Astrocyte of the cerebellum (primary cell): Measurements from ENCODE around the gene C16orf95.
"Not testable (repeated sequence)": the region's sequence is repeated elsewhere in the genome, so short reads cannot be mapped to it uniquely, and the experiment has no call there.

Source experiments
- DNase-seq: peaks from one replicate; pipeline ENCODE4 v3.0.0-alpha.2; 2011; ENCODE audit warnings: low read depth
- H3K4me3 ChIP-seq: 2 replicates; pipeline ENCODE4 v1.5.1; 2011; ENCODE audit warnings: mild to moderate bottlenecking, low read depth, low read length, moderate library complexity
- in situ Hi-C: cut with HindIII; loops from 2 replicates; pipeline ENCODE4 v1.10.0; 2017; ENCODE audit warnings: low sequenced_read_pairs
- TF ChIP-seq, protein P1 (sequence below): IDR thresholded peaks from 2 replicates; pipeline ENCODE4 v1.5.1; 2012; ENCODE audit warnings: low read length, low read depth, moderate library complexity, mild to moderate bottlenecking; ENCODE audit errors: missing control alignments

Gene C16orf95

DNA sequence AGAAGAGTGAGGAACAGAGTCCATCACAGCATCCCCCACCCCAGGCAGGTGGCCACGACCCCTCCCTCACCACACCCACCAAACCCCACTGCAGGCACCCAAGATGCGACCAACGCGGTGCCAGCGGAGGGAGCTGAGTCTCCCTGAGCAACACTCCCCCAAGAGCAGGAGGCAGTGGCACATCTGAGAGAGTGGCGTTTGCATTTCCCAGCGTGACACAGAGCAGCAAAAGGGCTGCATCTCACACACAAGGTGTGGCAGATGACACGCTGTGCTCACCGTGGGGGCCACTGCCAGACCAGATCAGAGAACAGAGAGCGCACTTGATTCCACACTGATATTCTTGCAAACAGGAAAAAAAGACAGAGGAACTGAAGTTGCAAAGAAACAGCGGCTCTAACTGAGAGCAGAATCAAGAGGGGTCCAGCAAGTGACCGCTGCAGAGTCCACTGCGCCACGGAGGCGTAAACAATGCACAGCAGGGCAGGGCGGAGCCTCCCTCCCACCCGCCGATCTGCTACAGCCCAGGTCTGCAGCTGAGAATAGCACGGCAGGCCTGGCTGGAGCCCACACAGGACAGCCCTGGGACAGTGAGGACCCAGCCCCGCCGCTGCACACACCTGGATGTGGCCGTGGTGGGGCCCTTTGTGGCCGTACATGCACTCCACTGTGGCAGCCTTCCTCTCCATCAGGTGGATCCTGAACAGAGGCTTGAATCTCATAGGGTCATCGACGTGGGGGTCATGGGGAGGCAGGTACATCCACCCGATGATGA is 26.0 kb upstream of the C16orf95 start:
- in situ Hi-C loops = no loop called here
- TF ChIP-seq, protein P1, sequence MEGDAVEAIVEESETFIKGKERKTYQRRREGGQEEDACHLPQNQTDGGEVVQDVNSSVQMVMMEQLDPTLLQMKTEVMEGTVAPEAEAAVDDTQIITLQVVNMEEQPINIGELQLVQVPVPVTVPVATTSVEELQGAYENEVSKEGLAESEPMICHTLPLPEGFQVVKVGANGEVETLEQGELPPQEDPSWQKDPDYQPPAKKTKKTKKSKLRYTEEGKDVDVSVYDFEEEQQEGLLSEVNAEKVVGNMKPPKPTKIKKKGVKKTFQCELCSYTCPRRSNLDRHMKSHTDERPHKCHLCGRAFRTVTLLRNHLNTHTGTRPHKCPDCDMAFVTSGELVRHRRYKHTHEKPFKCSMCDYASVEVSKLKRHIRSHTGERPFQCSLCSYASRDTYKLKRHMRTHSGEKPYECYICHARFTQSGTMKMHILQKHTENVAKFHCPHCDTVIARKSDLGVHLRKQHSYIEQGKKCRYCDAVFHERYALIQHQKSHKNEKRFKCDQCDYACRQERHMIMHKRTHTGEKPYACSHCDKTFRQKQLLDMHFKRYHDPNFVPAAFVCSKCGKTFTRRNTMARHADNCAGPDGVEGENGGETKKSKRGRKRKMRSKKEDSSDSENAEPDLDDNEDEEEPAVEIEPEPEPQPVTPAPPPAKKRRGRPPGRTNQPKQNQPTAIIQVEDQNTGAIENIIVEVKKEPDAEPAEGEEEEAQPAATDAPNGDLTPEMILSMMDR = no peak
- H3K4me3 ChIP-seq = no peak overlapping the region
- no peak for DNase-seq

DNA sequence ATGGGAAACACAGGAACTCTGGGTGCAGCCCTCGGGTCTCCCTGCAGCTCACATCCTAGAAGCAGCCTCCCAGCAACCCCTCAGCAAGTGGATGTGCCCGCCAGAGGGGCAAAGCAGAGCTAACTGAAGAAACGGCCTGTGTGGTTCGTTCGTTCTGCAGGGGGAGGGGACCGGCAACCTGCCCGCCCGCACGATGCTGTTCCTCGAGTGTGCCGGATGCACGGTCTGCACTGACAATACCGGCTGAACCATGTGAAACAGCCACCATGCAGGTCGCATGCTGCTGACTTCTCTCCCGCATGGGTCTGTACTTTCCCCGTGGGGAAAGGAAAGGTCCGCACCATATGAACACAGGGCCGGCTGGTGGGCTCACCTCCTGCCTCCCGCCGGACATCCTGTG is 25.3 kb upstream of the C16orf95 start:
- no peak for DNase-seq
- no peak overlapping the region for H3K4me3 ChIP-seq
- in situ Hi-C loops = no loop called here
- TF ChIP-seq, protein P1 = no peak

DNA sequence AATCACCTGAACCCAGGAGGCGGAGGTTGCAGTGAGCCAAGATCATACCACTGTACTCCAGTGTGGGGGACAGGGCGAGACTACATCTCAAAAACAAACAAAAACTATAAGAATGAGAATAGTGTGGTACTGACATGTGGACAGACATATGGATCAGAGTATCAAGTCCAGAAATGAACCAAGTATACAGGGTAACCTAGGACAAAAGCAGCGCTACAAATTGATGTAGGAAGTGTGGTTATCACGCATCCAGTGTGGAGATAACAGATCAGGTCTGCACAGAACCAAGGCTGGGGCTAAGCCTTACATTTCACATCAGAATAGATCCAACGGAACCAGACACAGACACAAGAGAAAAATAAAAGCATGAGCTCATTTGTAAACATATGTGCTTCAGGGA is 23.0 kb upstream of the C16orf95 start:
- no peak for DNase-seq
- TF ChIP-seq, protein P1 = no peak
- in situ Hi-C loops = no loop called here
- H3K4me3 ChIP-seq = no peak overlapping the region

DNA sequence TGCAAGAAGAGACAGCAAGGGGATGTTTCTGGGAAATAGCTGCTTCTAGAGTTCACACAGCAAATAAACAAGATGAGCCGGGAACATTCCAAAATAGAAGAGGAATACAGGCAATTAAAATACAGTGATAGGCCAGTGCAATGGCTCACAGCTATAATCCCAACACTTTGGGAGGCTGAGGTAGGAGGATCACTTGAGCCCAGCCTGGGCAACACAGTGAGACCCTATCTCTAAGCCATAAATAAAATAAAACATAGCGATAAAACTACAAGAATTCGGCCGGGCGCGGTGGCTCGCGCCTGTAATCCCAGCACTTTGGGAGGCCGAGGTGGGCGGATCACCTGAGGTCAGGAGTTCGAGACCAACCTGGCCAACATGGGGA is 22.5 kb upstream of the C16orf95 start:
- DNase-seq, H3K4me3 ChIP-seq, in situ Hi-C loops: not testable (repeated sequence)

DNA sequence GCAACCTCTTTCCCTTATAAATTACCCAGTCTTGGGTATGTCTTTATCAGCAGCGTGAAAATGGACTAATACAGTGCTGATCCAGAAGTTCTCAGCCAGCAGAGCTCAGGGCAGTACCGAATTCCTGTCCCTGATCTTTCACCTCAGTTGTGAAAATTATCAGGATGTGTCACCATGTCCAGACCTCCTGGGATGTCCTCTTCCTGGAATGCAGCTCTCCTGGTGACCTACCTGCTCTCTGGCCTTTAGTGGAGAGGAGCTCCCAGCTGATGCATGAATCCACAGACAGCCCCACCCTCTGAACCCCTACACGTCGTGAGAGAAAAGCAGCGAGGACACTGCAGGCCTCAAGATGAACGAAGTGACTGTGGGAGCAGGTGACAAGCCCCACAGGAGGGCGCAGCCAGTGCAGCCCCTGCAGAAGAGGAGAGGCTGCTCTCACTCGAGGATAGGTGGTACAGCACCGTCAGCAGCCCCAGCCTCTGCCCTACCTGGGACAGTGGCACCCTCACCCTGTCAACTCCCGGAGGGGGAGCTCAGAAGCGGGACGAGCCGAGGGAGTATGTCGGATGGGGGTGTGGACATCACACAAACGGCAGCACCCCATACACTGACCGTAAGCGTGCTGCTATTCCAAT is 22.0 kb upstream of the C16orf95 start:
- no peak for DNase-seq
- in situ Hi-C loops = no loop called here
- TF ChIP-seq, protein P1 = no peak
- no peak overlapping the region for H3K4me3 ChIP-seq

DNA sequence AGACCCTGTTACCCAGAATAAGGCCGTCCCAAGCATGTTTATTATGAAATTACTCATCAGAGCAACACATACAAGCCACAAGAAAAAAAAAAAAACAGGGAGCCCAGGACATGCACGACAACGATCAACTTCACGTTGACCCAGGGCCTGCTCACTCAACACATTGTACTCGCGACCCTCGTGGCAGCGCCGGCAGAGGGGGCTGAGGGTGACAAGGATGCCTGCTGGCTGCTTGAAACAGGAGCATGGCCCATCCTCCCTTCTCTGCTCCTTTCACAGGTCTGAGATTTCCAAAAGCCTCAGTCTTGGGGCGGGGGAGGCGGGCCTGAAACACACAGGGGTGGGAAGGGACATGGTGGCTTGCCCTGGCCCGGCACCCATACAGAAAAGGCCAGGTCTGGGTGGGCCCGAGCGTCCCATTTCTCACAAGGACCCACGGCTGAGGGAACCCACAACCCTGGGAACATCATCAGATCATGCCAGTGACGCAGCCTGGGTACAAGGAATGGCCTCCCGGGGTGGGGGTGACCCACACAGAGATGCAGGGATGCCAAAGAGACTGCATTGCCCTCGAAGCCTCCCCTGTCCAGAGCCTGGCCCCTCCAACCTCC is 21.1 kb upstream of the C16orf95 start:
- in situ Hi-C loops = no loop called here
- DNase-seq = no peak
- TF ChIP-seq, protein P1 = no peak
- no peak overlapping the region for H3K4me3 ChIP-seq

DNA sequence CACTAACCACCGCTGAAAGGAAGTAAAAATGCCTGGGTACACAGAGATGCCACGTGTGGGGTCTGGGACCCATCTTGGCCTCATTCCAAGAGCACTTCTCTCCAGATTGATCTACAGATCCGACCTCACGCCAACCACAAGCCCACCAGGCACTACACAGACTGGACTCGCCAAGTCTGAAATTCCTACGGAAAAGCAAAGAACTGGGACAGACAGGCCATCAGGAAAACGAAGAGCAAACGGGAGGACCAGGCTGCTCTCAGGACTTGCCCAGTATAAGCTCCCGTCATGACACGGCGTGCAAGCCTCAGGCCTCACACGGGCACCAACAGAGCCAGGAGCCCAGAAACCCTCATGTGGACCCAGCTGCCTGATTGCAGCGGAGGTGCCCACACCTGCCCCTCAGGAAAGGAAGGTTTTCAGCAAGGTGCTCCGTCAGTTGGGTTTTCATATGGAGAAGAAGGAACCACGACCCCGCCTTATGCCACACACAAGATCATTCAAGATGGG is 20.1 kb upstream of the C16orf95 start:
- in situ Hi-C loops = no loop called here
- no peak overlapping the region for H3K4me3 ChIP-seq
- no peak for DNase-seq
- TF ChIP-seq, protein P1 = no peak
